Upper lobe of left lung (tissue), 6 donors: ENCODE results near the gene GALC. TPM values are rescaled to one million over a fixed set of nuclear protein-coding genes. Genes with fewer than 3 reads are reported as not detected.

Experiments used
- ATAC-seq, 2 donors: fragments of 200-7000 bp; cut with Tn5 transposase; one replicate each; pipeline ENCODE4 v1.9.1; 2022; ENCODE audit warnings: mild to moderate bottlenecking in 2 of 2, moderate library complexity in 2 of 2; ENCODE audit not compliant: low FRiP score in 2 of 2
- DNase-seq, 2 donors: peaks; one replicate each; pipeline ENCODE4 v3.0.0-alpha.2; 2019 to 2020
- H3K27ac ChIP-seq, 4 donors: fragments of 200-600 bp; sonication (generic); one replicate each; pipeline ENCODE4 v1.5.1; 2016 to 2019
- H3K27me3 ChIP-seq, 4 donors: fragments of 200-600 bp; sonication (generic); one replicate each; pipeline ENCODE4 v1.5.1; 2017 to 2019
- H3K36me3 ChIP-seq, 4 donors: fragments of 200-600 bp; sonication (generic); one replicate each; pipeline ENCODE4 v1.5.1; 2016 to 2019
- H3K4me1 ChIP-seq, 4 donors: fragments of 200-600 bp; sonication (generic); one replicate each; pipeline ENCODE4 v1.5.1; 2018 to 2019
- H3K4me3 ChIP-seq, 4 donors: fragments of 200-600 bp; sonication (generic); one replicate each; pipeline ENCODE4 v1.5.1; 2017 to 2019; ENCODE audit warnings: mild to moderate bottlenecking in 2 of 4, moderate library complexity in 1 of 4
- H3K9me3 ChIP-seq, 4 donors: fragments of 200-600 bp; sonication (generic); one replicate each; pipeline ENCODE4 v1.5.1; 2018 to 2019
- CTCF ChIP-seq, 6 experiments: fragments of 450-650 bp in 4 of 6; fragments of 200-600 bp in 2 of 6; sonication (generic) in 2 of 6; IDR thresholded peaks; one replicate each; pipeline ENCODE4 v1.5.1; 2016 to 2019; ENCODE audit warnings: antibody characterized with exemption in 6 of 6
- EP300 ChIP-seq, 4 donors: sonication (generic); formaldehyde crosslinking; IDR thresholded peaks; one replicate each; pipeline ENCODE4 v1.5.1; 2017; ENCODE audit warnings: antibody characterized with exemption in 4 of 4, control low read depth in 2 of 4
- POLR2A ChIP-seq, 4 donors: fragments of 450-650 bp; IDR thresholded peaks; one replicate each; pipeline ENCODE4 v1.5.1; 2016 to 2017; ENCODE audit warnings: antibody characterized with exemption in 4 of 4, mild to moderate bottlenecking in 2 of 4
- POLR2AphosphoS5 ChIP-seq, 2 donors: sonication (generic); formaldehyde crosslinking; IDR thresholded peaks; one replicate each; pipeline ENCODE4 v1.5.1; 2017; ENCODE audit warnings: antibody characterized with exemption in 2 of 2
- WGBS, 2 donors: methylation state at CpG; one replicate each; pipeline ENCODE4 v1.1.5; 2017 to 2018; 5-methylcytosine and 5-hydroxymethylcytosine counted together
- total RNA-seq, 6 donors: library from RNA; depleted of rRNA in 4 of 6; stranded (reverse); fragments of >200 nt in 4 of 6; gene quantifications; one replicate each; pipeline versions ENCODE4 v1.1.0 to v1.2.1, GENCODE V29; 2016 to 2021
- donor health status: DM: no; HTN: no; CAD: no; lungs with moderate emphysema.
- donor health status: DM: no; HTN: yes; CAD: no; lungs with severe emphysema.

The GALC gene
- total RNA-seq, 6 donors from 2014 or later: 24.2 to 64.3 (median 49.0) TPM

- no peak for DNase-seq
- H3K36me3 ChIP-seq: no peaks in the 10 kb centered on the region
- H3K27me3 ChIP-seq: no peaks in the 10 kb centered on the region
- H3K4me3 ChIP-seq: no peak overlapping the region
- TF ChIP-seq POLR2A (IDR thresholded peaks at IDR 0.05) (no peak), POLR2AphosphoS5 (IDR thresholded peaks at IDR 0.05) (no peak), EP300 (IDR thresholded peaks at IDR 0.05) (no peak), CTCF (IDR thresholded peaks at IDR 0.05) (no peak)
- 43 to 51% methylated on average over 2 of the region's 2 CpGs for WGBS, 2 donors
- peaks cover 0 to 4% (median 1%) of the 10 kb centered on the region in 4 donors for H3K4me1 ChIP-seq
- no peaks in the 10 kb centered on the region for H3K9me3 ChIP-seq
- H3K27ac ChIP-seq: no peak overlapping the region
- ATAC-seq: no peak
These were observed 17.3 kb upstream of the GALC start for GRCh38 chr14:88010331-88010730.

DNA sequence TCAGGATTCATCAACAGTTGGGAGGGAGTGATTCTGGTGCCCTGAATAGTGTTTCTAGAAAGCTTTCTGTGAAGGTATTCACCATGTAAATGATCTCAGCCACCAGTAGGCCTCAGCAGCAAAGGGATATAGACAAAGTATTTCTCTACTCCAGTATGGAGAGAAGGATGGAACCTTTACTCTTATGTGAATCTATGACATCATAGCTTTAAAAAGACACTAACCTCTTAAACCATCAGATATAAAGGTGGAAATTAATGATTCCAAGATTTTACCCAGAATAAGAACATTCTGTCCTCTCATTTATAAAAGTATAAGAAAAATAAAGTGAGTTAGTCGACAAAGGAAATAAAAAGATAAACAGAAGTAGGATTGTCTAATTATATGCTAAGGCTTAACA is 16.5 kb upstream of the GALC start:
- no peaks in the 10 kb centered on the region for H3K9me3 ChIP-seq
- TF ChIP-seq CTCF (IDR thresholded peaks at IDR 0.05): no peak
- no peak for TF ChIP-seq POLR2AphosphoS5 (IDR thresholded peaks at IDR 0.05)
- TF ChIP-seq POLR2A (IDR thresholded peaks at IDR 0.05): no peak
- no peak for TF ChIP-seq EP300 (IDR thresholded peaks at IDR 0.05)
- H3K27me3 ChIP-seq: no peaks in the 10 kb centered on the region
- 69% methylated on average over 1 of the region's 1 CpG for WGBS, 2 donors
- H3K4me3 ChIP-seq: no peak overlapping the region
- ATAC-seq (no peak), DNase-seq (no peak)
- peaks cover 0 to 6% (median 2%) of the 10 kb centered on the region in 4 donors for H3K4me1 ChIP-seq
- H3K27ac ChIP-seq: no peak overlapping the region
- no peaks in the 10 kb centered on the region for H3K36me3 ChIP-seq

- no peaks in the 10 kb centered on the region for H3K27me3 ChIP-seq
- 93 to 96% methylated on average over 2 of the region's 2 CpGs for WGBS, 2 donors
- H3K9me3 ChIP-seq: no peaks in the 10 kb centered on the region
- peaks cover 0 to 4% (median 0%) of the 10 kb centered on the region in 4 donors for H3K4me1 ChIP-seq
- no peak overlapping the region for H3K4me3 ChIP-seq
- ATAC-seq (no peak), DNase-seq (no peak)
- TF ChIP-seq POLR2A (IDR thresholded peaks at IDR 0.05): no peak
- TF ChIP-seq CTCF (IDR thresholded peaks at IDR 0.05): no peak
- no peak for TF ChIP-seq EP300 (IDR thresholded peaks at IDR 0.05)
- H3K27ac ChIP-seq: no peak overlapping the region
- H3K36me3 ChIP-seq: no peaks in the 10 kb centered on the region
These were observed 15.2 kb upstream of the GALC start for GRCh38 chr14:88008039-88008742.

- no peak for ATAC-seq
- no peaks in the 10 kb centered on the region for H3K36me3 ChIP-seq
- no peak for DNase-seq
- H3K4me3 ChIP-seq: no peak overlapping the region
- TF ChIP-seq EP300 (IDR thresholded peaks at IDR 0.05) (no peak), CTCF (IDR thresholded peaks at IDR 0.05) (no peak), POLR2A (IDR thresholded peaks at IDR 0.05) (no peak), POLR2AphosphoS5 (IDR thresholded peaks at IDR 0.05) (no peak)
- H3K27me3 ChIP-seq: no peaks in the 10 kb centered on the region
- no peak overlapping the region for H3K27ac ChIP-seq
- no peaks in the 10 kb centered on the region for H3K9me3 ChIP-seq
- WGBS, 2 donors: 38 to 51% methylated on average over 1 of the region's 1 CpG
- peaks cover 0 to 4% (median 0%) of the 10 kb centered on the region in 4 donors for H3K4me1 ChIP-seq
These were observed 14.6 kb upstream of the GALC start for GRCh38 chr14:88007608-88008007.
